Choroid plexus epithelial cell (primary cell): ENCODE data around the gene LY9.
A peak's percentile ranks its signal among the peaks of the same experiment; 100 is the strongest.

Source experiments
- DNase-seq: peaks from one replicate; pipeline ENCODE4 v3.0.0-alpha.2; 2010; ENCODE audit warnings: low read depth
- H3K4me3 ChIP-seq: 2 replicates; pipeline ENCODE4 v1.5.1; 2011; ENCODE audit warnings: low read depth, mild to moderate bottlenecking, control low read depth, low read length, moderate library complexity
- TF ChIP-seq, protein P1 (sequence below): conservative IDR thresholded peaks from 2 replicates; pipeline ENCODE4 v1.5.1; 2011; ENCODE audit warnings: low read depth, mild to moderate bottlenecking, control low read depth, inconsistent platforms, low read length, moderate library complexity

Gene LY9

DNA sequence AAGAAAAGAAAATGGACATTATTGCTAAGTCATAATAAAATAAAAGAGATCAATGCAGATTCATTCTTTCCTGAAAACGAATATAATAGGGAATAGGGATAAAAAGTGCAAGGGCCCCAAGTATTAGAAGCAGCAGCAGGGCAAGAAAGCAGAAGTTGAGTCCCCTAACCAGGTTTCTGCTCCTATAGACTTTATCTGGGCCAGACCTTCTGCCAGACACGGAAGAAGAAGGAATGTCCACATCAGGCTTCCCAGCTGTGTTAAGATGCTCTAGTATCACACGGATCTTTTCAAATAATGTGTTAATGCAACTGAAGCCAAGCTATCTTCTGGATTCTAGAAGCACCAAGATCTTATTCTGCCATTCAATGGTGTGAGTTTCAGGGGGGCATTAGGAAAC, 39.8 kb downstream of the LY9 start:
- no peak overlapping the region for H3K4me3 ChIP-seq
- no peak for DNase-seq
- TF ChIP-seq, protein P1, sequence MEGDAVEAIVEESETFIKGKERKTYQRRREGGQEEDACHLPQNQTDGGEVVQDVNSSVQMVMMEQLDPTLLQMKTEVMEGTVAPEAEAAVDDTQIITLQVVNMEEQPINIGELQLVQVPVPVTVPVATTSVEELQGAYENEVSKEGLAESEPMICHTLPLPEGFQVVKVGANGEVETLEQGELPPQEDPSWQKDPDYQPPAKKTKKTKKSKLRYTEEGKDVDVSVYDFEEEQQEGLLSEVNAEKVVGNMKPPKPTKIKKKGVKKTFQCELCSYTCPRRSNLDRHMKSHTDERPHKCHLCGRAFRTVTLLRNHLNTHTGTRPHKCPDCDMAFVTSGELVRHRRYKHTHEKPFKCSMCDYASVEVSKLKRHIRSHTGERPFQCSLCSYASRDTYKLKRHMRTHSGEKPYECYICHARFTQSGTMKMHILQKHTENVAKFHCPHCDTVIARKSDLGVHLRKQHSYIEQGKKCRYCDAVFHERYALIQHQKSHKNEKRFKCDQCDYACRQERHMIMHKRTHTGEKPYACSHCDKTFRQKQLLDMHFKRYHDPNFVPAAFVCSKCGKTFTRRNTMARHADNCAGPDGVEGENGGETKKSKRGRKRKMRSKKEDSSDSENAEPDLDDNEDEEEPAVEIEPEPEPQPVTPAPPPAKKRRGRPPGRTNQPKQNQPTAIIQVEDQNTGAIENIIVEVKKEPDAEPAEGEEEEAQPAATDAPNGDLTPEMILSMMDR = no peak

GRCh38 chr1:160836561-160836960, 40.6 kb downstream of the LY9 start:
- TF ChIP-seq, protein P1 = no peak
- DNase-seq = no peak
- no peak overlapping the region for H3K4me3 ChIP-seq

GRCh38 chr1:160836981-160837557, 41.1 kb downstream of the LY9 start:
- H3K4me3 ChIP-seq = no peak overlapping the region

DNA sequence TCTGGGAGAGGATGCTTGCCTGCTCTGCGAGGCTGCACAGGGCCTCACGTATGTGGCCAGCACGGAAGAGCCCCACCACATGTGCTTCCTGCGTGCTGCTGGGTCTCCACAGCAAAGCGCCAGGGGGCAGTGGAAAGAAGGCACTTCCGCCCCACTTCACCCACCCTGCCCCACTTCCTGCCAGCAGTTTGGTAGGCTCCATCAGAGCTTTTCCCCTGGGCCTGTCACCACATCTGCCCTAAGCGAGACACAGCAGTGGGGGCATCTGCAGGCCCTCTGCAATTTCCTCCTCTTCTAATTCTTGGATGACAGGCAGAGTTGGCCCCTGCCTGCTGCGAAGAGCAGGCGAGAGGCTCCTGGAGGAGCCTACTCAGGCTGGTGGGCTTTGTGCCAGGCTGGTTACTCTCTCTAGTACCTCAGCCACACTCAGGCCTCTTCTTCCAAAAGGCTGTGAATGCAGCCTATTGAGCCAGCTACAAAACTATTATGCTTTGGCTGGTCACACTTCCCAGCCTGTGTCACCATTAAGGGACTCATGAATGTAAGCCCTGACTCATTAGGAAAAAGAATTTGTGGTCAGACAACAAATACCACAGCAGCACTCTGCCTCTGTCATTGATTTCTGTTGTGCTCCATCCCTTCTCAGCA, 41.7 kb downstream of the LY9 start:
- TF ChIP-seq, protein P1 = peak; percentile 13
- H3K4me3 ChIP-seq = no peak overlapping the region

More at GRCh38 chr1:160836981-160837557, 41.1 kb downstream of the LY9 start:
- DNase-seq = no peak
- TF ChIP-seq, protein P1 = no peak

DNA sequence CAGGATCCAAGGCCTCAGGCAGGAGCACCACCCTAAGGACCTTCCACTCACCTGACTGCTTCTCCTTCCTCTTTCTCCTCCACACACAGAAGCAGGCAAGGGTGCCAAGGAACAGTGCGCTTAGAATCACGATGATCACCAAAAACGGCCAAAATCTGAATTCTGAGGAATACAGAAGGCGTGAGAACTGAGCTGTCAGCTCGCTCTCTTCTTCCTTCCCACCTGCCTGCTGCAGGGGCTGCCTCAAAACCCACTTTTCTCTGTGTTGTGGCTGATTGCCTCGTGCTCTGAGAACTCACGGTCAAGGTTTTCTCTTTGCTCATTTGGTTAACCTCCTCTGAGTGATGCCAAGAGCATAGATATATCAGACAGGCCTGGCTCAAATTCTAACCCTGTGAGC, 42.9 kb downstream of the LY9 start:
- TF ChIP-seq, protein P1 = no peak
- no peak for DNase-seq
- H3K4me3 ChIP-seq = no peak overlapping the region

More for the DNA sequence above, 41.7 kb downstream of the LY9 start:
- no peak for DNase-seq

GRCh38 chr1:160839746-160840145, 43.8 kb downstream of the LY9 start:
- no peak overlapping the region for H3K4me3 ChIP-seq
- TF ChIP-seq, protein P1 = no peak
- DNase-seq = no peak

DNA sequence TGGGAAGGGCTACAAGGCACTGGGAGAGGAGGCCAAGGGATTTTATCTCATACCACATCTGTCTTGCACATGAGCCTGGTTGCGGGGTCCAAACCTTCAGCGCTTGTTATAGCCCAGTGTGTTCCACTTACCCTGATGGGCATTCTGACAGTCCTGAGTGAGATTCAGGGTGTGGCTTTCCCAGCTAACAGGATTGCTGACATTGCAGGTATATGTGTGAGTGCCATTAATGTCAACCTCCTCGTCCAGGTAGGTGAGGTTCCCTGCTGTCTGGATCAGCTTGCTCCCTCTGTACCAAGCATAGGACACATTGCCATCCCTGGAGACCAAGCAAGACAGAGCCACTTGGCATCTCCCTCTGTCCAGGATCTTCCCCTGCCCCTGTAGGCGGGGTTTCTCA, 45.1 kb downstream of the LY9 start:
- DNase-seq = no peak
- TF ChIP-seq, protein P1 = no peak

More for the DNA sequence above, 45.1 kb downstream of the LY9 start:
- no peak overlapping the region for H3K4me3 ChIP-seq
